GM18507 (cell line): Measurements from ENCODE around the gene MAMDC2.

Experiments
- DNase-seq: peaks from one replicate; pipeline ENCODE4 v3.0.0; 2011; ENCODE audit warnings: low read depth; ENCODE audit not compliant: insufficient read length; ENCODE audit errors: extremely low spot score
- FAIRE-seq: peaks from 2 replicates; lab custom pipeline; 2011; peaks lifted over from hg19 to GRCh38; lab: Jason Lieb, UNC

MAMDC2 gene

DNA sequence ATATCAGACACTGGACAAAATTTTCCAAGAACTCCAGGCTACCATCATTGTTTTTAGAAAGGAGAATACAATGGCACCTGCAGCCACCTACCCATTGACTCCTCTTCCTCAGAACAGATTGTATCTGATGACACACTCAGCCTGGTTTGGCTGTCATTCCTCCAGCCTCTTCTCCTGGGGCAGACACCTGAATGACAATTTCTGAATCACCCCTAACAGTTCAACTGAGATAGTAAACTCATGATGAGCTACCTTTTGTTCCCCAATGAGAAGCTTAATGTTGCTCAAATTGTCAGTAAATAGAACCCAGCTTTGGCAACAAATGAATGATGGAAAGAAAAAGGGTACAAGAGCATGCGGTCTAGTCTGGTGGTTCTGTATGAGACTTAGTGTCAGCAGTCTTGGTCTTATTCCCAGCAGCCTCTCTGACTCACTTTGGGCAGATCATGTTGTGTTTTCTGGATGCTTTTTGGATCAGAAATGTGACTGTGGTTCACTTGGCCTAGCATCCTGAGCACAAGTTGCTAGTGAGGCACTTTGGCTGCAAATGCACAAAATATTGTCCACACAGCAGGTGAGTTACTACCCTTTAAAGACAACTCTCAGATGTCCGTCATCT, 78.3 kb downstream of the MAMDC2 start:
- FAIRE-seq = no peak

DNA sequence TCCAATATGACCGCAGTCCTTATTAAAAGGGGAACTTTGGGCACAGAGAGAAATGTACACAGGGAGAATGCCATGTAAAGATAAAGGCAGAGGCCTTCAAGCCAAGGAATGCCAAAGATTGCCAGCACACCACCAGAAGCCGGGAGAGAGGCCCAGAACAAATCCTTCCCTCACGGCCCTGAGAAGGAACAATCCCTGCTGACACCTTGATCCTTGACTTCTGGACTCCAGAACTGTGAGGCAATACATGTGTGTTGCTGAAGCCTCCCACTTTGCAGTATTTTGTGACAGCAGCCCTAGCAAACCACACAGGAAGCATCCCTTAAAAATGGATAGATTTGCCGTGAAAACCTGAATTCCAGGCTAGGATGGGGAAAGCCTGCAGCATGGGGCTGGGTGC, 80.0 kb downstream of the MAMDC2 start:
- FAIRE-seq = no peak
- DNase-seq = no peak

More for the DNA sequence above, 78.3 kb downstream of the MAMDC2 start:
- DNase-seq = no peak

DNA sequence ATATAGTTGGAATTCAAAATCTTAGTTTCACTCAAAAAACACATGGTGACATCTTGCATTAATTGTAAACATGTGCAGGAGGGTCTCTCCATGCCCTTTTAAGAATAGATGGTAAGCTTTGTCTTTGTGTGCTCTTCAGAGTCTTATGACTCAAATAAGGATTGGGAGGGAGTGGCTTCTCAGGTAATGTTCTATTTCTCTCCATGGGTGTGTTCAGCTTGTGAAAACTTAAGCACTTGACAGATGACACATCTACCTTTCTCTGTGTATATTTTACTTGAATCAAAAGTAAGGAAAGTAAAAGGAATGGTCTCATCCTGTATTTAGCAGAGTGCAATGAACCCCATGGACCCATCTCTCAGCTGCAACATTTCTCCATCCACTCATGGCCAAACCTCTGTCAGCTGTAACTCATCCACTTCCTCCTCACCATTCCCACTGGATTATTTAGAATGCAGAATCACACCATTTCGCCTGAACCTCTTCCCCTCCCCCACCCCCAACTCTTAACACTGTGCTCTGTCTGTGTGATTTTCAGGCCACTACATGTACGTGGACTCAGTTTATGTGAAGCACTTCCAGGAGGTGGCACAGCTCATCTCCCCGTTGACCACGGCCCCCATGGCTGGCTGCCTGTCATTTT, 82.1 kb downstream of the MAMDC2 start:
- FAIRE-seq = no peak
- no peak for DNase-seq

DNA sequence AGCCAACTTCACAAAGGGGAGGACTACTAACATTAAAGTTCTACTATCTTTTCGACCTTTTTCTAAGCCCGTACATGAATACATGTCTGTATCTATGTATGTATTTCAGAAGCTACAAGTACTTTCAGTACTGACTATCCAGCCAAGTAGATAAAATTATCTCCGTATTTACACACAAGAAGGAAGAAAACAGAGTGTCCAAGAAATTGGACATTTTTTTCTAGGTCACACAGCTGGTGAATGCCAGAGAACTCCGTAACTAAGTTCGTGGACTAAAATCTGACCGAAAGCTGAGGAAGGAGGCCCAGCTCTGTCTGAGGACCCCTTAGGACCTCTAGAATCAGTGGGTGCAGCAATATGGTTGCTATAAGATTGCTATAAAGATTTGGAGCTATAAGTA, 83.4 kb downstream of the MAMDC2 start:
- no peak for FAIRE-seq

DNA sequence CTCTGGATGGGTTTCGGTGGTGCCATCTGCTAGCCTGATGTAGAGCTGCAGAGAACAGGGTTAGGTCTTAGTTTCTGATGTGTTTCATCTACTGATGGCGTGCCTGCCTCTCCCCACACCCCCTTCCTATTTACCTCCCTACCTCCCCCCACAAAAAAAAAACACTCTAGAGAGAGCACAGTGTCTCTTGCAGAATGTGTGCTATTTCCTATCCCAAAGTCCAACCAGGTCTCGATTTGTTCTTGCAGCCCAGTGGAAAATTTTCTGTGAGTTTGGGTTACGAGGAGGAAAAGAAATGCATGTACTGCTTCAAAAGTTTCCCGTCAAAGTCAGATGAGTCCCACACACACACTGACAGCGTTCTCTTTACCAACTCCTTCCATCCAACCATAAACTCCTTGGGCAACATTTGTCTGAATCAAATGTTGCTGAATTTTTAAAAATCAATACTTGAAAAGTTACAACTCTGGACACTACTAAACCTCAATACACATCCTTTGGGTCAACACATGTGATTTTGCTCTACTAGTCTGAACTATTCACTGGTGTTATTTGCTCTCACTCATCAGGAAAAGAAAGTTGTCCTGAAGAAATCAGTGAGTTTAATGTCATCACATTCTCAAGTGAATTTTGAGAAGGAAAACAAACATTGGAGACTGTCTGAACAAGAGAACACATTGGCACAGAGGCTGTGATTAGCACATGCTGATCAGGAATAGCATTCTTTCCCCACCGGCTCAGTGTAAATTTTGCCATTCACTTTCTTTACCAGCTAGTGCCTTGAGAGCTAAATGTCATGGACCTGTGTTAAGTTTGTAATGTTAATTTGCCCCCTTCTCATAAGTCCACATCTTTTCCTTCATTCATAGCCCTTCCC, 84.1 kb downstream of the MAMDC2 start:
- no peak for FAIRE-seq

More for the DNA sequence above, 83.4 kb downstream of the MAMDC2 start:
- DNase-seq = no peak

DNA sequence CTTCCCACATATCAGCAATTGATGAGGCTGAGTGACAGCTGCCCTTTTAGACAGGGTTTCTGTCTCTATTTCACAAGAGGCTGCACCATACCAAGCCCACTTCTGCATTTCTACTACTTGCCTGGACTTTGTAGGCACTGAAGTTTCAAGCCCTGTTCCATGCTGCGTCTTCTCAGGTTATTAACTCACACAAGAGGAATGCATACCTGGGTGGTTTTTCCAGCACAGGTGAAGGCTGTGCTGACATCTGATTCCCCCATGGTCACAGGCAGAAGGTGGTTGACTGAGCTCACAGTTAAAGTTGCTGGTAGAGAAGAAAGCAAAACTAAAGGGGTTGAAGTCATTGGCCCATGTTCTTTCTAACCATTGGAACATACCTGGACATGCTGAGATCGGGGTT, 86.6 kb downstream of the MAMDC2 start:
- DNase-seq (no peak), FAIRE-seq (no peak)

More for the DNA sequence above, 84.1 kb downstream of the MAMDC2 start:
- no peak for DNase-seq

DNA sequence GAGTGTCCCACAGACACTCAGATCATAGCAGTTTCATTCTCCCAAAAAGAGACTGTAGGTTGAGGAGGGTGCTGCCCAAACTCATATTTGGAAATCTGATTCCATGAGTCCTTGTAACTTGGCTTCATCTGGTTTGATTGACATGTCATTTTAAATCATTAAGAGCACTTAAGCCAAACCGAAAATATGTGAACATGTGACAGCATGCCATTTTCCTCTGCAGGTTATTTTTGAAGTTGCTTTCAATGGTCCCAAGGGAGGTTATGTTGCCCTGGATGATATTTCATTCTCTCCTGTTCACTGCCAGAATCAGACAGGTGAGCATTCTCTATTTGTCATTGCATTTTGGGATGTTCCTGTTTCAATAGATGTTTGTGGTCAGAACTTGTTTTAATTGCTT, 87.6 kb downstream of the MAMDC2 start:
- DNase-seq (no peak), FAIRE-seq (no peak)

DNA sequence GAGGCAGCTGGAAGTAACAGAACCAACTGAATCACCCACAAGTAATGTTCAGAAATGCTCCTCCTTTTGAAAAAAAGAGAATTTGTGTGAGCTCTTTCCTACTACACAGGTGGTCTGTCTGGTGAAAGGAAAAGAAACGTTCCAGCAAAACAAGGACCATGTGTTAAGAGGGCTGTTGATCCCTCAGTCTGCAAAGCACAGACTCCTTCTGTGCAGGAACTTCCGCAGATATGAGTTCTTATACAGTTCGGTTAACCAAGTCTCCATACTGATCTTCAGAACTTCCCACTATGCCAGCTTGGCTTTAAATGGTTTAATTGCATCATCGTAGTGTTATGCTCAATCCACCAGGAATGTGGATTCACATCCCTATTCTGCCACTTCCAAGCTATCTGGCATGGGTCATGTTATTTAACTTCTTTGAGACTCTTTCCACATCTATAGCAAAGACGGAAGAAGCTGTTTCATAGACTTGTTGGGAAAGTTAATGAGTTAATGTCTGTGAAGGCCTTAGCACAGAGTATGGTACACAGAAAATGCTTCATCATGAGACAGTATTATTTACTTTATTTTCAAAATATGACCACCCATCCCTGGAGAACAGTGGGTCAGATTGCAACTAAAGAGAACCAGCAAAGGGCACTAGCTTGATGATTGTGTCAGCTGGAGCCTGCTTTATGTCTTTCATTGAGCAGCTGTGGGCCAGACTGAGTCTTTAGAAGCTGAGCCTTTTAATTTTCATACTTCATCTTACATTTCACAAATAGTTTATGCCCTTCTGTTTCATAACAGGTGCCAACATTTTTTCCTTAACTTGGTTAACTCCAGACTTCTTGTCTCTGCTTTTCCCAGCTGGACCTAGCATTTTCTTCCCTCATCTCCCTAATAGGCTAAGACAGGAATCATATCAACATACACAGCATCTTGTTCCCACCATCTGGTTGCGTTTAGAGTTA, 89.9 kb downstream of the MAMDC2 start:
- DNase-seq (no peak), FAIRE-seq (no peak)

DNA sequence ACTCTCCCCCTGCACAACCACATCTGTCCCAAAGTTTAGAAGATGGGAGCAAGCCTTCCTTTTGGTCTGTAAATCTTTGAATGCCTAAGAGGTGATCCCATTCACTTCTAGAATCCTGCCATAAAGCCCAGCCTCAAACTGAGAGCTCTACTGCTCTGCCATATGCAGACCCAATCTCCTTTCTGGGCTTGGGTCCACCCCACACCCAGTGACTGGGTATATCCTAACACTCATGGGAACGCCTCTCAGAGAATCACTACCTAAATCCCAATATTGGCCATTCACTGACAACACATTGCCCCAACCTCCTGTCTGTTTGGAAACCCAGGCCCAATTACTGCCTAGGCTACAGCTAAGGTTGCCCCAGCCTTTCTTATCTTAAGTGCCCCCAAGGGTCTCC, 90.7 kb downstream of the MAMDC2 start:
- FAIRE-seq (no peak), DNase-seq (no peak)

DNA sequence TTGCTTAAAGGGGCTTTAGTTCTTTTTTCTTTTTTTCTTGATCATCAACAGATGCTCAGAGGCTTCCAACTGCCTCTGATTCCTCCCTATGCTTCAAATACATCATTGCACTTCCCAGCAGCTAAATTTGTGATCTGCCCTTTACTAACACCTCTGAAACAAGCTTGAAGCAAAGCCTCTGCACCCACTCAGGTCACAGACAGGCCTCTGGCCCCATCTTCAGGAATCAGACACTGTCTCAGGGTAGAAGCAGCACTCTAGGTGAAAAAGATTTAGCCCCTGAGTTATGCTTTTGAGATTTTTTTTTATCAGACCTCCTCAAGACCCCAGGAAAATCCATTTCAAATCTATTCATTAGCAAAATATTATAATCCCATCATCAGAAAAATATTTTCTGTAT, 91.5 kb downstream of the MAMDC2 start:
- FAIRE-seq (no peak), DNase-seq (no peak)

DNA sequence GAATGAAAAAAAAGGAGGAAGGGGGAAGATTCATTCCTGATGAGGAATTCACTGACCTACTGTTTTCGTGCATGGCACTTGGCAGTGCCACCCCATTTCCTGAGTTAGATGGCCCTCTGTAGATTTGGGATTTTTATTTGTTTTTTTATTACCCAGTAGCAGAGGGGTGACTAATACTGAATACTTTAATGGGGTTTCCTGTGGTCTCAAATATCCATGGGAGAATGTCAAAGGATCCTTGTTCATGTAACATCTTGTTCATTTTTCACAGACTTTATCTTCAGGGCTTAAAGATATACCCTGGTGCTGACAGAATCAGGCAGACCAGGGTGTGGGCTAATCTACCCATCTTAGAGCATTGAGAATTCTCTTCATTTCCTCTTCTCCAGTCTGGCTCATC, 93.0 kb downstream of the MAMDC2 start:
- no peak for FAIRE-seq
- DNase-seq = no peak

DNA sequence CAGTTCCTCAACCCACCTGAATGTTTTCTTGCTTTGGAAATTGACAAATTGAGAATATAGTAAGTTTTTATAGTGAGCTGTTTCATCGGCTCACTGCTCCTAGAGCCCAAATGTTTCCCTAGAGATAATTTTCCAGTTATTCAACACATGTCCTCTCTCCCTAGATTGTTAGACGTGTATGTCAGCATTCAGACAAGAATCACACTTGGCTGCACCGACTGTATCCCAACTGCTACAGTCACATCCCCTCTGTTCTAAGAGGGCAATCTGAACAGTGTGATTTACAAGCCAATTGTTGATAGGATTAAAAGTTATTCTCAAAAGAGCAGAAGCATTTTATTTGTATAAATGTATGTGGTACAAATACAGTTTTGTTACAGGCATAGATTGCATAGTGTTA, 93.9 kb downstream of the MAMDC2 start:
- FAIRE-seq = no peak
- DNase-seq = no peak

DNA sequence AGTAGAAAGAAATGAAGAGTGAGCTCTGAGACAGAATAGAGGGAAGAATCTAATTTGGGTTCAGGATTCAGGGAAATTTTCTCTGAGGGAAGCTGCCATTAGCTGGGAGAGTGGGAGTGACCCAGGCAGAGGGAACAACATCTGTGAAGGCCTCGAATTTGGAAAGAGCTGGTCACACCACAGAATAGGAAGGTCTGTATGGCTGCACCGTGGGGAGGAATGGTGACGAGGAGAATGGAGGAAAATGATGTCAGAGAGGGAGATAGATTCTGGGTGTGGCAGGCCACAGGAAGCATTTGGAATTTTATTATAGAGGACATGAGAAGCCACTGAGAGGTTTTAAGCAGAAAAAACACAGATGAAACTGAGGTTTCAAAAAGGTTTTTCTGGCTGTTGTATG, 98.5 kb downstream of the MAMDC2 start:
- FAIRE-seq = no peak

DNA sequence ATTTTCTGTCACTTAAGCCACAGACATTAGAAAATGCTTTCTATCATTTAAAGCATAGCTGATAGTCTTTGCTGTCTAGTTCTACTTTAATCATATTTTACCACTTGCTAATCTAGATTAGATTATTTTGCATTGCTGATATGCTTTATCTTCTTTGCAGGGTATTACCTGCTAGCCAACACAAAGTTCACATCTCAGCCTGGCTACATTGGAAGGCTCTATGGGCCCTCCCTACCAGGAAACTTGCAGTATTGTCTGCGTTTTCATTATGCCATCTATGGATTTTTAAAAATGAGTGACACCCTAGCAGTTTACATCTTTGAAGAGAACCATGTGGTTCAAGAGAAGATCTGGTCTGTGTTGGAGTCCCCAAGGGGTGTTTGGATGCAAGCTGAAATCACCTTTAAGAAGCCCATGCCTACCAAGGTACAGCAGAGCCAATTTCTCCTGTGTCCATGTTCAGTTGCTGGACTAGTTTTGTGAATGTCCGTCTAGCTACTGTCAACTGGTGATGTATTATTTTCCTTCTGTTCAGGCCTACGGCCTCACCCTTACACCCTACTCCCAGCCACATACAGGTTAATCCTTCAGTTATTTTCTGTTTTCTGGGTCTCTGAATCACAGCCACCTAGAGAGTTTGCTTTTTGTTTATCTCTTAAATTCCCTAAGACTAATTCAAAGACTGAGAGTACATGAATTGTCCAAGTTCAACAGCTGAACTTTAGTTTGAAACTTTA, 99.9 kb downstream of the MAMDC2 start:
- FAIRE-seq = no peak

More for the DNA sequence above, 98.5 kb downstream of the MAMDC2 start:
- DNase-seq = no peak

DNA sequence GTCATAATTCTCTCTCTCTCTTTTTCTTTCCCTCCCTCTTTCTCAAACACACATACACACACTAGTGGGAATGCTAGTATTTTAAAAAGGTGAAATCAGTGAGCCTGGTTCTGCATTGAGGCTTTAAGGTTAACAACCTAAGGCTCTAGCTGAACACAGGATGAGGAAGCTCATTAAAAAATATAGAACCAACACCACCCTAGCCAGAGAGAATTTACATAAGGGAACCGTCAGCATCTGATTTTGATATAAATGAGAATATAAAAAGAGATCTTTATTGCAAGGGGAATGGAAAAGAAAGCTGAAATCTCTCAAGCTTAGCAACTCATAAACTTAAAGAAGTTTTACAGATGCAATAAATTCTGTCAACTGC, 100.5 kb downstream of the MAMDC2 start:
- FAIRE-seq = no peak
- no peak for DNase-seq

More for the DNA sequence above, 99.9 kb downstream of the MAMDC2 start:
- DNase-seq = no peak

DNA sequence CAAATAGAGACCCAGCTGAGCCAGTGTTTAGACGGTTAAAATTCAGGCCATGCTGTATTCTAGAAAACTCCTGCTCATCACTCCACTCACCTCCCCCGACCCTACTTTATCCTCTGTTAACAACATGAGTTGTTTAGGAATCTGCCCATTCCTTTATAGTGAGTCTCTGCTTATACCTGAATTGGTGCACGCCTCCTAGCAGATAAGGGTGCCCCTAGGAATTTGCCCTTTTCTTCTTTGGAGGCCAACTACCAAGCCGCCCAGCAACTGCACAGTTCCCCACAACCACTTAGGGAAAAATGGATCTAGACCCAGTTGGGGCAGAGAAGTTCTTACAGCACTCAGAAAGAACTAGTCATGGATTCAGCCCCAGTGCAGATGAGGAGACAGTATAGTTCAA, 102.3 kb downstream of the MAMDC2 start:
- no peak for FAIRE-seq

DNA sequence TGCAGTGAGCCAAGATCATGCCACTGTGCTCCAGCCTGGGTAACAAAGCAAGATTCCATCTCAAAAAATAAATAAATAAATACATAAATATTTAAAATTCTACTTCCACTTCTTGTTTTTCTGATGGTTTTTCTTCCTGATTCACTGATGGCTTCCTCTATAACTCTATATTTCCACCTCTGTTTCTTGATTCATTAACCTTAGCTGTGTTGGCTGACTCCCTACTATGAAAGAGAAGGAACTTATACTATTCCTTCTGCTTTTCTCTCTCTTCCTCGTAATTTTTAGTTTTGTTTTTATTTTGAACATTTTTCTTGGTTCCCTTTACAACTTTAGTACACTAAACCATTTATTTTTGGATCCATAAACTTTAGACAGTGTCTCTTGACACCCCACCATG, 103.5 kb downstream of the MAMDC2 start:
- no peak for FAIRE-seq
- DNase-seq = no peak

More for the DNA sequence above, 102.3 kb downstream of the MAMDC2 start:
- no peak for DNase-seq

DNA sequence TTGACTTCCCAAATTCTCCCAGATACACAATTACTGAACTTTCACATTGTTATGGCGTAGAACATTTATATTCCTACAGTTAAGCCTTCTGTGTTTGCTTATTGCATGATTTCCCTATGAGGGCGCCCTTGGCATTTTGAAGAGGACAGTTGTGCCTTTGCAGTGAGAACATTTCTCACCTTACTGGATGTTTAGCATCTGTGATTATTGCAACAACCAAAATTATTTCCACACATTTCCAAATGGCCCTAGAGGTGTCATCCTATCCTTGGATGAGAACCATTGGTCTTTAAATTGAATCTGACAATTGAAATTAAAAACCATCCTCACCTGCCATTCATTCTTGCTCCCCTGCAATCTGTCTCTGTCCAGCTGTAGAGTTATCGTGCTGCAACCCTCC, 104.0 kb downstream of the MAMDC2 start:
- DNase-seq = no peak
- no peak for FAIRE-seq

DNA sequence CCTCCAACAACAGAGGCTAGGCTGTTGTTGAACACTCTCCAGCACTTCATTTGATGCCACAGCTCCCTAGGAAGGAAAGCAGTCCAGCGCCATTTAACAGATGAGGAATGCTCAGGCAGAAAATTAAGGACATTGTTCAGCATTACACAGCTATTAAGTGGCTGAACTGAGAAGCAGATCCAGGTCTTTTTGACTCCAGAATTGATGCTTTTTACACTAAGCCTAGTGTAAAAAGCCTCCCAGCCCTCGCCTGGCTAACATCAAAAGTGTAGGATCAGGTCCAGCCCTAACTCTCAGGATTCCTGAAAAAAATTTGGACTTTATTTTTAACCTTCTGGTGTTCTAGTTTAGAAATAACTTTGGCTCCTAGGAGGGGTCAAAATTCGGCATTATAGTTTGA, 108.7 kb downstream of the MAMDC2 start:
- DNase-seq (no peak), FAIRE-seq (no peak)
